Kidney (tissue), 14 donors: ENCODE results near the gene ATG4A. TPM values are rescaled to one million over a fixed set of nuclear protein-coding genes. Genes with fewer than 3 reads are reported as not detected.

Experiments used
- DNase-seq, 5 donors: peaks; one replicate each; pipeline ENCODE4 v3.0.0-alpha.2; 2013 to 2020
- FAIRE-seq: peaks from 2 replicates; lab custom pipeline; 2012; peaks lifted over from hg19 to GRCh38; lab: Jason Lieb, UNC
- H3K27ac ChIP-seq, 2 donors: one replicate each; pipeline ENCODE4 v1.7.0; 2013; ENCODE audit warnings: low read depth in 2 of 2, low read length in 2 of 2, inconsistent platforms in 1 of 2
- H3K27me3 ChIP-seq: one replicate; pipeline ENCODE4 v1.7.1; 2013; ENCODE audit warnings: low read length, inconsistent platforms; ENCODE audit not compliant: control insufficient read depth, insufficient read depth
- H3K36me3 ChIP-seq, 3 donors: one replicate each; pipeline versions ENCODE4 v1.7.0 to v1.7.1; 2013; ENCODE audit warnings: low read length in 3 of 3, control low read depth in 1 of 3, inconsistent platforms in 1 of 3; ENCODE audit not compliant: insufficient read depth in 3 of 3, control insufficient read depth in 2 of 3
- H3K4me1 ChIP-seq, 3 donors: one replicate each; pipeline versions ENCODE4 v1.7.0 to v1.7.1; 2013; ENCODE audit warnings: low read length in 3 of 3, inconsistent platforms in 1 of 3, low read depth in 1 of 3; ENCODE audit not compliant: control insufficient read depth in 2 of 3, insufficient read depth in 2 of 3
- H3K4me3 ChIP-seq, 3 donors: one replicate each; pipeline versions ENCODE4 v1.7.0 to v1.8.1; 2013; ENCODE audit warnings: low read length in 3 of 3, control low read depth in 1 of 3, inconsistent platforms in 1 of 3
- H3K9ac ChIP-seq, 3 donors: one replicate each; pipeline versions ENCODE4 v1.7.0 to v1.7.1; 2013; ENCODE audit warnings: low read length in 3 of 3, control low read depth in 1 of 3, inconsistent platforms in 1 of 3
- H3K9me3 ChIP-seq, 3 donors: one replicate each; pipeline versions ENCODE4 v1.7.0 to v1.7.1; 2013; ENCODE audit warnings: low read length in 3 of 3, control low read depth in 1 of 3, inconsistent platforms in 1 of 3; ENCODE audit not compliant: control insufficient read depth in 2 of 3, insufficient read depth in 1 of 3
- CTCF ChIP-seq: IDR thresholded peaks from 3 replicates; pipeline ENCODE4 v1.5.1; 2012; ENCODE audit warnings: mild to moderate bottlenecking, moderate library complexity, borderline replicate concordance; ENCODE audit not compliant: insufficient read depth; ENCODE audit errors: extremely low read depth
- intact Hi-C: fragments of 100-400 bp; cut with DNase I; formaldehyde crosslinking; loops from one replicate; pipeline ENCODE4 v1.11.1; 2022
- polyA plus RNA-seq: library from polyadenylated mRNA; stranded (reverse); fragments of 350-450 nt; fragmentation: Illumina TruSeq; extraction: RNeasy Lipid Tissue Mini Kit (QIAGEN cat#74804); gene quantifications from one replicate; pipeline ENCODE4 v1.2.3, GENCODE V29; 2014; ENCODE audit warnings: low read depth, low replicate concordance; ENCODE audit not compliant: insufficient read depth
- total RNA-seq: library from RNA; stranded (reverse); fragmentation: NEBNext Ultra II Directional; extraction: Animal tissue kit (Norgen Biotek cat#: 25700); gene quantifications from one replicate; pipeline ENCODE4 v1.2.1, GENCODE V29; 2021
- donor health status: control.
- donor health status: control.
- donor health status: control.
- donor health status: control.
- donor health status: control.
- donor health status: DM: yes; HTN: yes; CAD: no.
- donor health status: Normal renal cell carcinoma (clear cell type).

The ATG4A gene
- total and polyA plus RNA-seq, 2 donors from 2014 or later = 14.7 to 17.1 TPM

GRCh38 chrX:108173874-108174273 lies 82.3 kb downstream of the ATG4A start:
- H3K9me3 ChIP-seq = no peaks in the 10 kb centered on the region
- intact Hi-C loops = no loop called here
- H3K27ac ChIP-seq = no peak overlapping the region
- FAIRE-seq = no peak
- no peak for DNase-seq
- no peaks in the 10 kb centered on the region for H3K4me1 ChIP-seq
- no peak overlapping the region for H3K9ac ChIP-seq
- peaks cover 2% of the 10 kb centered on the region for H3K27me3 ChIP-seq
- no peak overlapping the region for H3K4me3 ChIP-seq
- no peak for TF ChIP-seq CTCF
- H3K36me3 ChIP-seq = no peaks in the 10 kb centered on the region

GRCh38 chrX:108177351-108178142 lies 86.0 kb downstream of the ATG4A start:
- Histone ChIP-seq H3K36me3 (no peaks in the 10 kb centered on the region), H3K4me3 (no peak overlapping the region), H3K27ac (no peak overlapping the region), H3K9me3 (no peaks in the 10 kb centered on the region), H3K9ac (no peak overlapping the region), H3K4me1 (no peaks in the 10 kb centered on the region), H3K27me3 (peaks cover 2% of the 10 kb centered on the region)
- DNase-seq (no peak), FAIRE-seq (no peak)
- intact Hi-C loops = no loop called here
- no peak for TF ChIP-seq CTCF

DNA sequence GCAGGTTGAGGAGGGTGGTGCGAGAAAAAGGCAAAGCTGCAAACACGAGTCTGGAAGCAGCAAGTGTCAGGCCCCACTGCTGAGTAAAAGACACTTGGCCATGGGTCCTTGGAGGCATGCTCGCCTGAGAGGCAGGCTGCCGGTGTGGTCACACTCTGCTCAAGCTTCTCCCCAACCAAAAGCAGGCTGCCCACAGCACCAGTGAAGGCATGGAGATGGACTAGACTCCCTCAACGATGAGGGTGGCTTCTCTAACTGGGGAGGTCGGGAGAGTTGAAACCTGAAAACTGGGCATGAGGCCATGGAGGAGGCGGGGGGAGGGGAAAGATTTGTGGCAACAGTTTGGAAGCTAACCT lies 86.5 kb downstream of the ATG4A start:
- Histone ChIP-seq H3K9me3 (no peaks in the 10 kb centered on the region), H3K36me3 (no peaks in the 10 kb centered on the region), H3K4me1 (no peaks in the 10 kb centered on the region), H3K4me3 (no peak overlapping the region), H3K9ac (no peak overlapping the region), H3K27me3 (peaks cover 2% of the 10 kb centered on the region), H3K27ac (no peak overlapping the region)
- DNase-seq = no peak
- intact Hi-C loops = no loop called here
- no peak for TF ChIP-seq CTCF
- no peak for FAIRE-seq

DNA sequence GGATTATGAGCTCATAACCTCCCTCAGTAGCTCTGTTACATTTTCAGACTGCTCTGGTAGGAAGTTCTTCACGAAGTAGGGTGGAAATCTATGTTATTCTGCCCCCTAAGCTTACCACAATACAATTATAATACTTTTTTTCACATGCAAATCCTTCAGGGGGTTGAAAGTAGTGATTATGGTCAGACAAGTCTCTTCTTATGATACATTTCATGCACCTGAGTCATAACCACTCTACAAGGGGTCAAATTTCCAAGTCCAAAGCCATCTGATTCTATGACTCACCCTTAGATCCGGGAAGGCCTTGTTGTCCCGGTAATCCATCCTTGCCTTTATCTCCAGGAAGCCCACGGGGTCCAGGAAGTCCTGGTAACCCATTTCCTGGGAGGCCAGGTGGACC lies 95.2 kb downstream of the ATG4A start:
- FAIRE-seq (no peak), DNase-seq (no peak)
- TF ChIP-seq CTCF = no peak
- Histone ChIP-seq H3K4me1 (no peaks in the 10 kb centered on the region), H3K4me3 (no peak overlapping the region), H3K9ac (no peak overlapping the region), H3K9me3 (no peaks in the 10 kb centered on the region), H3K27ac (no peak overlapping the region), H3K36me3 (no peaks in the 10 kb centered on the region), H3K27me3 (peaks cover 3% of the 10 kb centered on the region)
- intact Hi-C loops = no loop called here
